Suprapubic skin (tissue), 4 donors: ENCODE measurements around the gene OASL.

Experiments used
- POLR2A ChIP-seq, 2 donors: fragments of 450-650 bp; IDR thresholded peaks; one replicate each; pipeline ENCODE4 v1.6.1; 2017; ENCODE audit warnings: antibody characterized with exemption in 2 of 2, mild to moderate bottlenecking in 2 of 2, moderate library complexity in 2 of 2
- POLR2AphosphoS5 ChIP-seq, 3 donors: sonication (generic); formaldehyde crosslinking; IDR thresholded peaks; one replicate each; pipeline ENCODE4 v1.6.1; 2017; ENCODE audit warnings: antibody characterized with exemption in 3 of 3

GRCh38 chr12:120994059-120994458, 45.0 kb downstream of the OASL start:
- no peak for TF ChIP-seq POLR2AphosphoS5 (IDR thresholded peaks at IDR 0.05)
- TF ChIP-seq POLR2A (IDR thresholded peaks at IDR 0.05), result no peak
